Thyroid gland (tissue), 4 donors: ENCODE data around the gene FBP2.

Experiments used
- POLR2A ChIP-seq, 2 donors: fragments of 450-650 bp; IDR thresholded peaks; one replicate each; pipeline ENCODE4 v1.6.1; 2017; ENCODE audit warnings: antibody characterized with exemption in 2 of 2, mild to moderate bottlenecking in 2 of 2, moderate library complexity in 1 of 2
- TF ChIP-seq, protein P1 (sequence below), 6 experiments: fragments of 200-600 bp in 3 of 6; fragments of 450-650 bp in 3 of 6; sonication (generic) in 3 of 6; IDR thresholded peaks; one replicate each; pipeline ENCODE4 v1.5.1; 2016 to 2019; ENCODE audit warnings: antibody characterized with exemption in 6 of 6, mild to moderate bottlenecking in 2 of 6, inconsistent platforms in 1 of 6, moderate library complexity in 1 of 6

DNA sequence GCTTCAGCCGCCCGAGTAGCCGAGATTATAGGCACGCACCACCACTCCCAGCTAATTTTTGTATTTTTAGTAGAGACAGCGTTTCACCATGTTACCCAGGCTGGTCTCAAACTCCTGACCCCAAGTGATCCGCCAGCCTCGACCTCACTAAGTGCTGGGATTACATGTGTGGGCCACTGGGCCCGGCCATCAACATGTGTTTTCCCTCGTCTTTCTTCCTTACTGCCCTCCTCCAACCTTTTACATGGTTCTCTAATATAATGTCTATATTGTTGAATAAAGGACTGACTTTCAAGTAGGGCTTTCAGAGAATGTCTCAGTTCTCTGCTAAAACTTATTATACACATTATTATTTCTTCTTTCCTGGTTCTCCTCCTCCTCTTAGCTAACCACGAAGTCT is 60.0 kb downstream of the FBP2 start:
- TF ChIP-seq, protein P1, sequence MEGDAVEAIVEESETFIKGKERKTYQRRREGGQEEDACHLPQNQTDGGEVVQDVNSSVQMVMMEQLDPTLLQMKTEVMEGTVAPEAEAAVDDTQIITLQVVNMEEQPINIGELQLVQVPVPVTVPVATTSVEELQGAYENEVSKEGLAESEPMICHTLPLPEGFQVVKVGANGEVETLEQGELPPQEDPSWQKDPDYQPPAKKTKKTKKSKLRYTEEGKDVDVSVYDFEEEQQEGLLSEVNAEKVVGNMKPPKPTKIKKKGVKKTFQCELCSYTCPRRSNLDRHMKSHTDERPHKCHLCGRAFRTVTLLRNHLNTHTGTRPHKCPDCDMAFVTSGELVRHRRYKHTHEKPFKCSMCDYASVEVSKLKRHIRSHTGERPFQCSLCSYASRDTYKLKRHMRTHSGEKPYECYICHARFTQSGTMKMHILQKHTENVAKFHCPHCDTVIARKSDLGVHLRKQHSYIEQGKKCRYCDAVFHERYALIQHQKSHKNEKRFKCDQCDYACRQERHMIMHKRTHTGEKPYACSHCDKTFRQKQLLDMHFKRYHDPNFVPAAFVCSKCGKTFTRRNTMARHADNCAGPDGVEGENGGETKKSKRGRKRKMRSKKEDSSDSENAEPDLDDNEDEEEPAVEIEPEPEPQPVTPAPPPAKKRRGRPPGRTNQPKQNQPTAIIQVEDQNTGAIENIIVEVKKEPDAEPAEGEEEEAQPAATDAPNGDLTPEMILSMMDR (IDR thresholded peaks at IDR 0.05): no peak
- TF ChIP-seq POLR2A (IDR thresholded peaks at IDR 0.05): no peak
